HepG2 (cell line): ENCODE measurements around the gene MYH7. TPM values are rescaled to one million over a fixed set of nuclear protein-coding genes. Genes with fewer than 3 reads are reported as not detected.
A peak's percentile ranks its signal among the peaks of the same experiment; 100 is the strongest.

ENCODE experiments used
- EHMT2 ChIP-seq: fragments of 200-600 bp; sonication (generic); IDR thresholded peaks from 2 replicates; pipeline ENCODE4 v1.7.0; 2017; ENCODE audit warnings: antibody characterized with exemption, low read depth, low read length, borderline replicate concordance
- FLYWCH1 ChIP-seq: sonication (generic); formaldehyde crosslinking; IDR thresholded peaks from 2 replicates; pipeline ENCODE4 v1.8.1; 2023; ENCODE audit warnings: mild to moderate bottlenecking, missing genetic modification reagents
- RAD51 ChIP-seq: fragments of 450-650 bp; IDR thresholded peaks from 2 replicates; pipeline ENCODE4 v1.6.1; 2016; ENCODE audit warnings: borderline replicate concordance
- SMAD3 ChIP-seq: sonication (generic); formaldehyde crosslinking; IDR thresholded peaks from 2 replicates; pipeline ENCODE4 v1.4.0; 2020; ENCODE audit warnings: missing genetic modification reagents
- SRF ChIP-seq: IDR thresholded peaks from 2 replicates; pipeline ENCODE4 v1.6.1; 2011; ENCODE audit warnings: mild to moderate bottlenecking, low read depth, low read length, moderate library complexity
- ZNF616 ChIP-seq: sonication (generic); formaldehyde crosslinking; IDR thresholded peaks from 2 replicates; pipeline ENCODE4 v1.5.0; 2020; ENCODE audit warnings: low read depth, mild to moderate bottlenecking, missing genetic modification reagents
- ZNF674 ChIP-seq: sonication (generic); formaldehyde crosslinking; IDR thresholded peaks from 2 replicates; pipeline ENCODE4 v1.5.0; 2020; ENCODE audit warnings: low read depth, mild to moderate bottlenecking, missing genetic modification reagents
- ZNF737 ChIP-seq: sonication (generic); formaldehyde crosslinking; IDR thresholded peaks from 2 replicates; pipeline ENCODE4 v1.5.0; 2020; ENCODE audit warnings: missing genetic modification reagents, mild to moderate bottlenecking, borderline replicate concordance
- polyA plus RNA-seq, 8 experiments: library from polyadenylated mRNA; depleted of rRNA in 3 of 8; stranded (reverse) in 7 of 8; unstranded in 1 of 8; fragments of >200 nt; fragmentation: Illumina TruSeq in 4 of 8; extraction: Trizol in 4 of 8; gene quantifications; 2 replicates each; pipeline versions ENCODE4 v1.2.1 to v1.2.3, GENCODE V29; 2011 to 2016; ENCODE audit warnings: low read depth in 4 of 8, missing spikeins in 1 of 8, mixed read lengths in 1 of 8; ENCODE audit not compliant: insufficient read depth in 1 of 8
- total RNA-seq, 5 experiments: library from RNA; depleted of rRNA; stranded (reverse); fragments of >200 nt; fragmentation: Illumina TruSeq; extraction: Trizol; gene quantifications; 2 replicates each; pipeline ENCODE4 v1.2.3, GENCODE V29; 2016; ENCODE audit warnings: low read depth in 1 of 5
- TF ChIP-seq, protein P1 (sequence below): sonication (generic); formaldehyde crosslinking; IDR thresholded peaks from 2 replicates; pipeline ENCODE4 v1.4.0; 2020; ENCODE audit warnings: missing genetic modification reagents
- TF ChIP-seq, protein P2 (sequence below): sonication (generic); formaldehyde crosslinking; IDR thresholded peaks from 2 replicates; pipeline ENCODE4 v1.5.1; 2020; ENCODE audit warnings: mild to moderate bottlenecking, missing genetic modification reagents, borderline replicate concordance
- TF ChIP-seq, protein P3 (sequence below): sonication (generic); formaldehyde crosslinking; IDR thresholded peaks from 2 replicates; pipeline ENCODE4 v1.4.0; 2020; ENCODE audit warnings: missing genetic modification reagents

Gene MYH7
- total and polyA plus RNA-seq, 2 of the 13 experiments (the other 11 are each of a cell fraction or from before 2014, with no cell fraction given): 0.04 TPM; not detected in 1

DNA sequence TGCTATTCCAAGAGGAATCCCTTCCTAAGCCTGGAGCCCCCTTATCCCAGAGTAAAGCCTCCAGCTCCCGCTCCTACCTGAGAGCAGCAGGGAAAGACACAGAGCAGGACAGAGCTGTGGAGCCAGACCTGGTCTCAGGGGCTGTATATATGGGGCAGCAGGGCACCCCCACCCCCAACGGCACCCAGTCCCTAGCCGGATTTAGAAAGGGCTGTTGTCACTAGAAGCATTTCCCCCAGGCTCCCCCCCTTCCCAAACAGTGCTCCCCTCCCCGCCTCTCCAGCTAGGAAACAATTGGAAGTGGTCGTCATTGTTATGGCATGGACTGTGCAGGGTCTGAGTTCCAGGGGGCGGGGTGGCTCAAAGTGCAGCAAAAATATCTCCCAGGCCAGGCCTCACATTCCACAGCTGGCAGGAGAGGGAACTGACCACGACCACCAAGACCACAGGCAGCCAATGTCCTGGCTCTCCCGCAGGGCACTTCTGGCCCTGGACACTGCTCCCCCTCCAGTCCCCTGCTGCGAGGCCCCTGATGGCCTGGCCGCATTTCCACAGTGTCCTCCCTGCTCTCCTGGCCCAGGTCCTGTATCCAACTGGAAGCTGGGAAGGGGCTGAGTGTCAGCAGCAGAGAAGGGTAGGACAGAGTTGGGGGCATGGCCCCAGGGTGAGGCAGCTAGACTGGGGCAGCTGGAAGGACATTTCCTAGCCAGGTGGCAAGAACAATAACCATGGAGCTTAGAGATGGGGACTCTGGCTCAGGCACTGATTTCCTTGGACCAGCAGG lies at the start of gene MYH7 (continued):
- TF ChIP-seq, protein P1, sequence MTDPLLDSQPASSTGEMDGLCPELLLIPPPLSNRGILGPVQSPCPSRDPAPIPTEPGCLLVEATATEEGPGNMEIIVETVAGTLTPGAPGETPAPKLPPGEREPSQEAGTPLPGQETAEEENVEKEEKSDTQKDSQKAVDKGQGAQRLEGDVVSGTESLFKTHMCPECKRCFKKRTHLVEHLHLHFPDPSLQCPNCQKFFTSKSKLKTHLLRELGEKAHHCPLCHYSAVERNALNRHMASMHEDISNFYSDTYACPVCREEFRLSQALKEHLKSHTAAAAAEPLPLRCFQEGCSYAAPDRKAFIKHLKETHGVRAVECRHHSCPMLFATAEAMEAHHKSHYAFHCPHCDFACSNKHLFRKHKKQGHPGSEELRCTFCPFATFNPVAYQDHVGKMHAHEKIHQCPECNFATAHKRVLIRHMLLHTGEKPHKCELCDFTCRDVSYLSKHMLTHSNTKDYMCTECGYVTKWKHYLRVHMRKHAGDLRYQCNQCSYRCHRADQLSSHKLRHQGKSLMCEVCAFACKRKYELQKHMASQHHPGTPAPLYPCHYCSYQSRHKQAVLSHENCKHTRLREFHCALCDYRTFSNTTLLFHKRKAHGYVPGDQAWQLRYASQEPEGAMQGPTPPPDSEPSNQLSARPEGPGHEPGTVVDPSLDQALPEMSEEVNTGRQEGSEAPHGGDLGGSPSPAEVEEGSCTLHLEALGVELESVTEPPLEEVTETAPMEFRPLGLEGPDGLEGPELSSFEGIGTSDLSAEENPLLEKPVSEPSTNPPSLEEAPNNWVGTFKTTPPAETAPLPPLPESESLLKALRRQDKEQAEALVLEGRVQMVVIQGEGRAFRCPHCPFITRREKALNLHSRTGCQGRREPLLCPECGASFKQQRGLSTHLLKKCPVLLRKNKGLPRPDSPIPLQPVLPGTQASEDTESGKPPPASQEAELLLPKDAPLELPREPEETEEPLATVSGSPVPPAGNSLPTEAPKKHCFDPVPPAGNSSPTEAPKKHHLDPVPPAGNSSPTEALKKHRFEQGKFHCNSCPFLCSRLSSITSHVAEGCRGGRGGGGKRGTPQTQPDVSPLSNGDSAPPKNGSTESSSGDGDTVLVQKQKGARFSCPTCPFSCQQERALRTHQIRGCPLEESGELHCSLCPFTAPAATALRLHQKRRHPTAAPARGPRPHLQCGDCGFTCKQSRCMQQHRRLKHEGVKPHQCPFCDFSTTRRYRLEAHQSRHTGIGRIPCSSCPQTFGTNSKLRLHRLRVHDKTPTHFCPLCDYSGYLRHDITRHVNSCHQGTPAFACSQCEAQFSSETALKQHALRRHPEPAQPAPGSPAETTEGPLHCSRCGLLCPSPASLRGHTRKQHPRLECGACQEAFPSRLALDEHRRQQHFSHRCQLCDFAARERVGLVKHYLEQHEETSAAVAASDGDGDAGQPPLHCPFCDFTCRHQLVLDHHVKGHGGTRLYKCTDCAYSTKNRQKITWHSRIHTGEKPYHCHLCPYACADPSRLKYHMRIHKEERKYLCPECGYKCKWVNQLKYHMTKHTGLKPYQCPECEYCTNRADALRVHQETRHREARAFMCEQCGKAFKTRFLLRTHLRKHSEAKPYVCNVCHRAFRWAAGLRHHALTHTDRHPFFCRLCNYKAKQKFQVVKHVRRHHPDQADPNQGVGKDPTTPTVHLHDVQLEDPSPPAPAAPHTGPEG (CRISPR knock-in tag): no peak
- TF ChIP-seq ZNF737 (CRISPR knock-in tag) (0 out of 2 replicates have a peak, but pooled peaks have one; percentile 87), SRF (no peak), ZNF674 (CRISPR knock-in tag) (no peak), RAD51 (no peak), ZNF616 (CRISPR knock-in tag) (no peak), EHMT2 (peak; percentile 54; the same call in 1 of the 2 replicates), FLYWCH1 (CRISPR knock-in tag) (no peak), SMAD3 (CRISPR knock-in tag) (no peak)
- TF ChIP-seq, protein P2, sequence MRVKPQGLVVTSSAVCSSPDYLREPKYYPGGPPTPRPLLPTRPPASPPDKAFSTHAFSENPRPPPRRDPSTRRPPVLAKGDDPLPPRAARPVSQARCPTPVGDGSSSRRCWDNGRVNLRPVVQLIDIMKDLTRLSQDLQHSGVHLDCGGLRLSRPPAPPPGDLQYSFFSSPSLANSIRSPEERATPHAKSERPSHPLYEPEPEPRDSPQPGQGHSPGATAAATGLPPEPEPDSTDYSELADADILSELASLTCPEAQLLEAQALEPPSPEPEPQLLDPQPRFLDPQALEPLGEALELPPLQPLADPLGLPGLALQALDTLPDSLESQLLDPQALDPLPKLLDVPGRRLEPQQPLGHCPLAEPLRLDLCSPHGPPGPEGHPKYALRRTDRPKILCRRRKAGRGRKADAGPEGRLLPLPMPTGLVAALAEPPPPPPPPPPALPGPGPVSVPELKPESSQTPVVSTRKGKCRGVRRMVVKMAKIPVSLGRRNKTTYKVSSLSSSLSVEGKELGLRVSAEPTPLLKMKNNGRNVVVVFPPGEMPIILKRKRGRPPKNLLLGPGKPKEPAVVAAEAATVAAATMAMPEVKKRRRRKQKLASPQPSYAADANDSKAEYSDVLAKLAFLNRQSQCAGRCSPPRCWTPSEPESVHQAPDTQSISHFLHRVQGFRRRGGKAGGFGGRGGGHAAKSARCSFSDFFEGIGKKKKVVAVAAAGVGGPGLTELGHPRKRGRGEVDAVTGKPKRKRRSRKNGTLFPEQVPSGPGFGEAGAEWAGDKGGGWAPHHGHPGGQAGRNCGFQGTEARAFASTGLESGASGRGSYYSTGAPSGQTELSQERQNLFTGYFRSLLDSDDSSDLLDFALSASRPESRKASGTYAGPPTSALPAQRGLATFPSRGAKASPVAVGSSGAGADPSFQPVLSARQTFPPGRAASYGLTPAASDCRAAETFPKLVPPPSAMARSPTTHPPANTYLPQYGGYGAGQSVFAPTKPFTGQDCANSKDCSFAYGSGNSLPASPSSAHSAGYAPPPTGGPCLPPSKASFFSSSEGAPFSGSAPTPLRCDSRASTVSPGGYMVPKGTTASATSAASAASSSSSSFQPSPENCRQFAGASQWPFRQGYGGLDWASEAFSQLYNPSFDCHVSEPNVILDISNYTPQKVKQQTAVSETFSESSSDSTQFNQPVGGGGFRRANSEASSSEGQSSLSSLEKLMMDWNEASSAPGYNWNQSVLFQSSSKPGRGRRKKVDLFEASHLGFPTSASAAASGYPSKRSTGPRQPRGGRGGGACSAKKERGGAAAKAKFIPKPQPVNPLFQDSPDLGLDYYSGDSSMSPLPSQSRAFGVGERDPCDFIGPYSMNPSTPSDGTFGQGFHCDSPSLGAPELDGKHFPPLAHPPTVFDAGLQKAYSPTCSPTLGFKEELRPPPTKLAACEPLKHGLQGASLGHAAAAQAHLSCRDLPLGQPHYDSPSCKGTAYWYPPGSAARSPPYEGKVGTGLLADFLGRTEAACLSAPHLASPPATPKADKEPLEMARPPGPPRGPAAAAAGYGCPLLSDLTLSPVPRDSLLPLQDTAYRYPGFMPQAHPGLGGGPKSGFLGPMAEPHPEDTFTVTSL (CRISPR knock-in tag): no peak
- TF ChIP-seq, protein P3, sequence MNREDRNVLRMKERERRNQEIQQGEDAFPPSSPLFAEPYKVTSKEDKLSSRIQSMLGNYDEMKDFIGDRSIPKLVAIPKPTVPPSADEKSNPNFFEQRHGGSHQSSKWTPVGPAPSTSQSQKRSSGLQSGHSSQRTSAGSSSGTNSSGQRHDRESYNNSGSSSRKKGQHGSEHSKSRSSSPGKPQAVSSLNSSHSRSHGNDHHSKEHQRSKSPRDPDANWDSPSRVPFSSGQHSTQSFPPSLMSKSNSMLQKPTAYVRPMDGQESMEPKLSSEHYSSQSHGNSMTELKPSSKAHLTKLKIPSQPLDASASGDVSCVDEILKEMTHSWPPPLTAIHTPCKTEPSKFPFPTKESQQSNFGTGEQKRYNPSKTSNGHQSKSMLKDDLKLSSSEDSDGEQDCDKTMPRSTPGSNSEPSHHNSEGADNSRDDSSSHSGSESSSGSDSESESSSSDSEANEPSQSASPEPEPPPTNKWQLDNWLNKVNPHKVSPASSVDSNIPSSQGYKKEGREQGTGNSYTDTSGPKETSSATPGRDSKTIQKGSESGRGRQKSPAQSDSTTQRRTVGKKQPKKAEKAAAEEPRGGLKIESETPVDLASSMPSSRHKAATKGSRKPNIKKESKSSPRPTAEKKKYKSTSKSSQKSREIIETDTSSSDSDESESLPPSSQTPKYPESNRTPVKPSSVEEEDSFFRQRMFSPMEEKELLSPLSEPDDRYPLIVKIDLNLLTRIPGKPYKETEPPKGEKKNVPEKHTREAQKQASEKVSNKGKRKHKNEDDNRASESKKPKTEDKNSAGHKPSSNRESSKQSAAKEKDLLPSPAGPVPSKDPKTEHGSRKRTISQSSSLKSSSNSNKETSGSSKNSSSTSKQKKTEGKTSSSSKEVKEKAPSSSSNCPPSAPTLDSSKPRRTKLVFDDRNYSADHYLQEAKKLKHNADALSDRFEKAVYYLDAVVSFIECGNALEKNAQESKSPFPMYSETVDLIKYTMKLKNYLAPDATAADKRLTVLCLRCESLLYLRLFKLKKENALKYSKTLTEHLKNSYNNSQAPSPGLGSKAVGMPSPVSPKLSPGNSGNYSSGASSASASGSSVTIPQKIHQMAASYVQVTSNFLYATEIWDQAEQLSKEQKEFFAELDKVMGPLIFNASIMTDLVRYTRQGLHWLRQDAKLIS (CRISPR knock-in tag): no peak
